DMS53 (cell line): ENCODE results near the gene TRPM4.
"Not testable (repeated sequence)": the region's sequence is repeated elsewhere in the genome, so short reads cannot be mapped to it uniquely, and the experiment has no call there.

Experiments used
- DNase-seq: peaks from one replicate; lab custom pipeline; 2025; lab: John Stamatoyannopoulos, UW

TRPM4 gene

DNA sequence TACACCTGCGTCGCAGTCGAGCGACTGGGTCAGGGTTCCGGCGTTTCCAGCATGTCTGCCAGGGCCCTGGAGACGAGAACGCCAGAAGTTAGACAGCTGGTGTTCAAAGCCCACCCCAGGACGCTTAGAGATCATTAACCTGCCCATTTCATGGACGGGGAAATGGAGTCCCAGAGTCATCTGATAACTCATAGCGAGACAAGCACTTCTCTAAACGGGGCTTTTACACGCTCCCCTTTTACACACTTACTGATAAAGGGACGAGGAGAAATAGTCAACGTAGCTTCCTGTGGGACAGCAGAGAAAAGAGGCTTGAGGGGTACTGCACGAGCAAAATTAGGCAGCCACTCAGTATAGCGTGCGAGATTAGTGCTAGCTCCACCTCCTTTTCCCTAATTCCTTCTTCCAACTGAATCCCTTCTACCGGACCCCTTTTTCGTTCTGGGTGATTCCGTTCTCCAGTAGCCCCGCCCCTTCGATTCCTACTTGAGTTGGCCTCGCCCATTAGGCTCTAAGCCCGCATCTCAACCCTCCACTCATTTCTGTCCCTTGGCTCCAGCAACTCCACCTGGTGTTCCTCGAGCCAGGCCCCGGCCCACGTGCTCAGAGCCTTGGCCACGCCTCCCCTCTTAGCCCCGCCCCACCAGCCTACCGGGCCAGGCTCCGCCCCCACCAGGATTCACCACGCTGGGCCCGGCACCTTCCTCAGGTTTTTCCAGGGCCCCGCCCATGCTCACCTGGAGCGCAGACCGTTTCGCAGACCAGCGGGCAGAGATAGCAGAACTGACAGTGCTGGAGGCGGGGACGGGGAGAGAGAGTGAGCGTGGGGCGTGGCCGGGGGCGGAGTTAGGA, 6.1 kb upstream of the TRPM4 start:
- peak; percentile 99 for DNase-seq

DNA sequence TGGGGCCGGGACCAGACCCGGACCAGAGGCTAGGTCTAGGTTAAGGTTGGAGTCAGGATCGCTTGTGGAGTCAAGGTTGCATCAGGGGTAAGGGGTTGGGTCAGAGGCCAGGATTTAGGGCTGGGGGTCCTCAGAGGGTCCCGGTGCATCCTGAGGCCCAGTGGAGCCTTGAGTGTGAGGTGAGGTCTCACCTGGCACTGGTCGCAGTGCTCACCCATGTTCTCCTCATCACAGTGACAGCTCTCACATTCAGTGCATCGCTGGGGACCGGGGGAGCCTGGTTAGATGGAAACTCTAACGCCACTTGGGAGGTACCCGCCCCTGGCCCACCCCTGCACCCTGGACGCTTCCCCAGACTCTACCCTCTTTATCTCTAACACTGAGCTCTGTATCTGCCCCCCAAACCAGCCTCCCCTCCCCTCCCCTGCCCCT, 5.5 kb upstream of the TRPM4 start:
- no peak for DNase-seq

DNA sequence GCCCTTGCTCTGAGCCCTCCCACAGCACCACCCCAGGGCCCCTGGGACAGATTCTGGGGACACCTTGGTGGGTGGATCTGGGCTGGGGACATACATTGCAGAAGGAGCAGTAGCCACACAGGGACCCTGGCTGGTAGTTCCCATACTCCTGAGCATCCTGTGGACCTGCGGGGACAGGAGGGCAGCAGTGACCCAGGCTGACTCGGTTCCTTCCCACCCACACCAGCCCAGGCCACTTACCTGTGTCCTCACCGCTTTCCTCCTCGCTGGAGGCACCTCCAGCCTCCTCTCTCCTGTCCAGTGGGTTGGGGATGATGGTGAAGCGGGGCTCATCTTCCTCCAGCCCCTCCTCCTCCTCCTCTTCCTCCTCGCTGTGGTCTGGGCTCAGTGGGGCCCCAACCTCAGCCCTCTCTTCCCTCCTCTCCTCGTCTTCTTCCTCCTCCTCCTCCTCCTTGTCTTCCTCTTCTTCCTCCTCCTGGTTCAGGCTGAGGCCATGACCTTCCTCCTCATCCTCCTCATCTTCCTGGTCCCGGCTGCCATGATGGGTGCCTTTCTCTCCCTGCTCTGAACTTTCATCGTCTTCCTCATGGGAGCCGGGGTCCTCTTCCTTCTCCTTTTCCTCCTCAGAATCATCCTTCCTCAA, 4.3 kb upstream of the TRPM4 start:
- no peak for DNase-seq

DNA sequence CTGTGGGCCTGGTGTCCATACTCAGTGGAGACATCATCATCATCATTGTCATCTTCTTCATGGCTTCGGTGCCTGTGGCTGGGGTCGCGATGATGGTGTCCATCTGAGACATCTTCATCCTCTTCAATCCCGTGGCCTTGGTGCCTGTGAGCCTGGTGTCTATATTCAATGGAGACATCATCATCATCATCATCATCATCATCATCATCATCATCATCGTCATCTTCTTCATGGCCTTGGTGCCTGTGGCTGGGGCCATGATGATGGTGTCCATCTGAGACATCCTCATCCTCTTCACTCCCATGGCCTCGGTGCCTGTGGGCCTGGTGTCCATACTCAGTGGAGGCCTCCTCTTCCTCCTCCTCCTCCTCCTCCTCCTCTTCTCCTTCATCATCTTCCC, 3.3 kb upstream of the TRPM4 start:
- DNase-seq = no peak

DNA sequence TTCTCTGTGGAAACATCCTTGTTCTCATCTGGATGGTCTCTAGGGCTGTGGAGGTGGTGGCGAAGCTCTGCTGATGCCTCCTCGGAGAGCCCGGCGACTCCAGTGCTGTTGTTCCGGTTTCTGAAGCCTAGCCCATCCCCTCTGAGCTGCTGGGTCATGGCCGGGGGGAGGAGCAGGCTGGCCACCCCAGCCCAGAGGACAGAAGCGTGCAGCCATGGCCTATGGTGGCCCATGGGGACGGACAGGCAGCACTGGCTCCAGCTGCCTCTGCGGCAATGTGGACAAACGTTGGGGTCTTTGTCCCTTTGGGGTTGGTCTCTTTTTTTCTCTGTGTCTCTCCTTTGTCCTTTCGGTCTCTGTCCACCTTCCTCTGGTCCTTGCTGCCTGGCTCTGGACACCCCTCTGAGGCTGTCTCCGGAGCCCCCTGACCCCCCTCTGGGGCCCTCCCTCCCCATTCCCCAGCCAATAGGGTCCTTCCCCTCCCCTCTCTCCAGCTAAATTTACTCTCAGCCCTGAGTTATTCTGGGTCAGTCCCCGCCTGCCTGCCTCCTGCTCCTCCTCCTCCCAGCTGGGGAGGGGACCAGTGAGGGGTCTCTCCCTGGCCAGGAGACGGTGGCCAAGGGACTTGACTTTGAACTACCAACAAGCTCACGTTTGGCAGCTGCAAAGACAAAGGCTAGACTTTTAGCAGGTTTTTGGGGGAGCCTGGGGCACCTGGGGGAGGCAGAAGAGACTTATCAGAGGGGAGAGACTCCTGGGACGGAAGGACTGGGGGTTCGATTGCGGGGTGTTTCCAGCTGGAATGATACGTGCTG, 2.4 kb upstream of the TRPM4 start, which contains the start of gene HRC:
TSS of gene HRC (minus strand) at position 392 of the 815 bp plus-strand sequence. CDS start at position 233, 159 bp downstream.
- DNase-seq = no peak

DNA sequence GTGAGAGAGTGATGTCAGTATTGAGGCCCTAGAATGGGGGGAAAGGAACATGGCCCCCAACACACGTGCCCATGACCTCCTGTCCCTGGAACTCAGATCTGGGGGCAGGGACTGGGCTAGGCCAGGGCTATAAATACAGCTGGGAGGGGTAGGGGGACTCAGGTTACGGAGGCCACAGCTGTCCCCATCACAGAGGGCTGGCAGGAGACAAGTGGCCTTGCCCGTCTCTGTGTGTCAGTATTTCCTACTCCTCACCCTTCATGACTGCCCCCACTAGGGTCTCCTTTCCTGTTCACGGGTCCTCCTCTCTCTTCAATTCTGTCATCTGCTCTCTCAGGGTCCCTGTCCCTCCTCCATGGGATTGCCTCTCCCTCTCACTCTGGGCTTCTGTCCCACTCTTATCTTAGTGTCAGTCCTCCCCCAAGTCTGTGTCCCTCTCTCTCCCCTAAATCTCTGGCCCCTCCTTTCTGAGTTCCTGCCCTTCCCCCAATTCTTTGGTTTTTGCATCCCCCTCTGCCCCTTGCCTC, 1.7 kb upstream of the TRPM4 start:
- no peak for DNase-seq

DNA sequence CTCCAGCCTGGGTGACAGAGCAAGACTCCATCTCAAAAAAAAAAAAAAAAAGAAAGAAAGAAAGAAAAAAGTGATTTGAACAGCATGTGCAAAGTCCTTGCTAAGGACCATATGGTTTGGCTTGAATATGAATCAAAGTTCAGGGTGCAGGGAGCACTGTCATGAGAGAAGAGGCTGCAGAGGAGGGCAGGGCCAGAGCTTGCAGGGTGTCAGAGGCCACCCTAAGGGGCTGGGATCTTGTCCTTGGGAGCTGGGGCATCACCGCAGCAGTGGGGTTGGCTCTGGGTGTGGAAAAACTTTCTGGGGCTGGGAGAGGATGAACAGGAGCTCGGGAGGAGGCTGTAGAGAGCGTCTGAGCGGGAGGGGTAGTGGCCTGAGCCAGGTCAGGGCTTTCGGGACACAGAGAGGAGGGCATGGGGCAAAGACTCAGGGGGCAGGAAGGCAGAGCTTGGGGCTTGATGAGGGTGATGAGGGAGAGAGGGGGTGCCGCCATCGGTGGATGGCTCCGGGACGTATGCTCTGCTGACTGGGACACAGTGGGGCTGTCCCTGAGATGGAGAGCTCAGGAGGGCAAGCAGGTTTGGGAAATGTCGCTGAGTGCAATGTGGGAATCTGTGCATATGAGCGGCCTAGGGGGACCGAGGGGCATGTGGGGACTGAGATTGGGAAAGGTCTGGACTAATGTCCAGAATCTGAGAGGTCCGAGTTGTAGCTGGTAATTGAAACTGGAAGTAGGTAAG, 3.0 kb downstream of the TRPM4 start:
- no peak for DNase-seq

DNA sequence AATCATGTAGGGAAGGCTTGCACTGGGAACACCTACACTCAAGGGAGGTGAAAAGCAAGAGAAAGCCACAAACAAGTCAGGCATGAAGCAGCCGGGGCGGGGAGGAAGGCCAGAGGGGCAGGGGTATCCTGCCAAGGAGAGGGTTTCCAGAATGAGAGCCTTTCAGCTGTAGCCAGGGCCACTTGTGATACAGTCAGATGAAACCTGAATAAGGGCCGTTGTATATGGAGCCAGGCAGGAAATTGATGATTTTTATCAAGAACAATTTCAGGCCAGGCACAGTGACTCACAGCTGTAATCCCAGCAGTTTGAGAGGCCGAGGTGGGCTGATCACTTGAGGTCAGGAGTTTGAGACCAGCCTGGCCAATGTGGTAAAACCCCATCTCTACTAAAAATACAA, 4.4 kb downstream of the TRPM4 start:
- DNase-seq = no peak

DNA sequence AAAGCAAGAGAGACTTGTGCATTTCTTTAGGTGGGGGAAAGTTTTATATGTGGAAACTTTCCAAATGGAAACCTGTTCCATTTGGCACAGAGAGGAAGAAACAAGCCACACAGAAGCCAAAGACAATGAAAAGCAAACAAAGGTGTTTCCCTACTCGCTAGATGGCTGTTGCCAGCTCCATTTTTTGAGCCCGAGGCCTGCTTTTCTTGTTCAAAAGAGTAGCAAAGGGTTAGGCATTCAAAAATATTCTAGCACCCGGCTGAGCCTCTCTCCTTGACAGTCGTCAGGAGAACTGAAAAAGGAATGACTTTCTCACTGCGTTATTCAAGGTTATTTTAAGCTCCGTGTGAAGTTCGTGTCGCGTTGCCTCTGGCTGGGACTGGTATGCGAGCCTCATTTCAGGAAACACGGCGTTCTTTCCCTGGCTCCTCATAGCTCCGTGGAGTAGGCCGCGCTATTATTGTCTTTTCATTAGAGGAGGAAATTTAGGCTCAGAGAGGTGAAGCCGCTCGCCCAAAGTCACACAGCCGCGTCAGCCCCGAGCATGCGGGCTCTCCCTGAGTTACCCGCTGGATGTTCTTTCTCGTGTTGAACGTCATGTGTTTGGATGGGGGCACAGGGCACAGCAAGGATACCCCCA, 7.6 kb downstream of the TRPM4 start:
- no peak for DNase-seq

DNA sequence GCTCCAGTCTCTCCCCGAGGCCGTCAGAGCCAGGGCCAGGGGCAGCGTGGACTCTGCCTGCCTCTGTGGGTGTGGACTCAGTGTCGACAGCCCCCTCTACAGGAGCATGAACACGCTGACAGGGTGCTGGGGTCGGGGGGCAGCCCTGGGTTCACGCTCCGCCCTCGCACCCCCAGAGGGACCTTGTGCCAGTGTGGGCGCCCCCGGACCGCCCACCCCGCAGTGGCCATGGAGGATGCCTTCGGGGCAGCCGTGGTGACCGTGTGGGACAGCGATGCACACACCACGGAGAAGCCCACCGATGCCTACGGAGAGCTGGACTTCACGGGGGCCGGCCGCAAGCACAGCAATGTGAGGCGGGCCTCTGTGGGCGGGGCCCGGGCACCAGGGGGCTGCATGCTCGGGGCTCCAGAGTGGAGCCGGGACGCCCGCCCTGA, 8.3 kb downstream of the TRPM4 start:
- DNase-seq = no peak

DNA sequence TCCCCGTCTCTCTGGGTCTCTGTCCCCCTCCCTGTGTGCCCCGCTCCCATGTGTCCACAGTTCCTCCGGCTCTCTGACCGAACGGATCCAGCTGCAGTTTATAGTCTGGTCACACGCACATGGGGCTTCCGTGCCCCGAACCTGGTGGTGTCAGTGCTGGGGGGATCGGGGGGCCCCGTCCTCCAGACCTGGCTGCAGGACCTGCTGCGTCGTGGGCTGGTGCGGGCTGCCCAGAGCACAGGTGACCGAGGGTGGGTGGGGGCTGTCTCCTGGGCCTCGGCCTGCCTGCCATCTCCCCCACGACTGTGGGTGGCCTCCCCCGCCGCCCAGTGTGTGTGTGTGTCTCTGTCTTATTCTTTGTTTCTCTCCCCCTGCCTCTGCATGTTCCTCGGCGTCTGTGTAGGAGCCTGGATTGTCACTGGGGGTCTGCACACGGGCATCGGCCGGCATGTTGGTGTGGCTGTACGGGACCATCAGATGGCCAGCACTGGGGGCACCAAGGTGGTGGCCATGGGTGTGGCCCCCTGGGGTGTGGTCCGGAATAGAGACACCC, 10.3 kb downstream of the TRPM4 start:
- DNase-seq = no peak

DNA sequence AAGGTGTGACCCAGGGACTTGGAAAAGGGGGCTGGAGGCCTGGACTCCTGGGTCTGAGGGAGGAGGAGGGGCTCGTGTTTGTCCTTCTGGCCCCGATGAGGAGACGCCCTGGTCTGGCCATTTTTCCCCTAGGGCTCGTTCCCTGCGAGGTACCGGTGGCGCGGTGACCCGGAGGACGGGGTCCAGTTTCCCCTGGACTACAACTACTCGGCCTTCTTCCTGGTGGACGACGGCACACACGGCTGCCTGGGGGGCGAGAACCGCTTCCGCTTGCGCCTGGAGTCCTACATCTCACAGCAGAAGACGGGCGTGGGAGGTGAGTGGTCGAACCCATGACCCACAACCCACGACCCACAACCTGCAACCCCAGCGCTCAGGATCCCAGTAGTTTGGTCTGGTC, 10.8 kb downstream of the TRPM4 start:
- DNase-seq = no peak

DNA sequence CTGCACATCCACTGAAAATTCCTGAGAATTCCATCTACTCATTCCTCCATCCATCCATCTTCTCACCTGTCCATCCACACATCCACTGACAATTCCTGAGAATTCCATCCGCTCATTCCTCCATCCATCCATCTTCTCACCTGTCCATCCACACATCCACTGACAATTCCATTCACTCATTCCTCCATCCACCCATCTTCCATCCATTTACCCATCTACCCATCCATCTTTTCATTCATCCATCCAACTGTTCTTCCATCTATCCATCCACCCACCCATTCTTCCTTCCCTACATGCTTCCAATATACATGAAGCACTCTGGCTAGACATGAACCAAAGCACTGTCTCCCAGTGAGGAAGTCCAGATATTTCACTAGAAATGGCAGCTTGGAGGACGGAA, 15.6 kb downstream of the TRPM4 start:
- DNase-seq = no peak

DNA sequence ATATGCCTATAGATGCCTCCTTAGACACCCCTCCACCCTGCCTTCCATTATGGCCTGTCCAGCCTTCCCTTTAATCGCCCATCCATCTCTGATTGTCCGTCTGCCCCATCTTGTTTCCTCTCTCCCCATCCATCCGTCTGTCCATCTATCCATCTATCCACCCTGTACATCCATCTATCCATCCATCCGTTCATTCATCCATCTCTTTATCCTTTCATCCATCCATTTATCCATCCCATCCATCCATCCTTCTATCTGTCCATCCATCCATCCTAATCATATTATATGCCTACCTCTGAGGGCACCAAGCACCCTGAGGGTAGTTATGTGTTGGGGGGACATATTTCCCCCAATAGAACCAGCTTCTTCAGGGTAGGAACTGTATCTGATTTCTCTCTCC, 23.1 kb downstream of the TRPM4 start:
- DNase-seq = no peak

DNA sequence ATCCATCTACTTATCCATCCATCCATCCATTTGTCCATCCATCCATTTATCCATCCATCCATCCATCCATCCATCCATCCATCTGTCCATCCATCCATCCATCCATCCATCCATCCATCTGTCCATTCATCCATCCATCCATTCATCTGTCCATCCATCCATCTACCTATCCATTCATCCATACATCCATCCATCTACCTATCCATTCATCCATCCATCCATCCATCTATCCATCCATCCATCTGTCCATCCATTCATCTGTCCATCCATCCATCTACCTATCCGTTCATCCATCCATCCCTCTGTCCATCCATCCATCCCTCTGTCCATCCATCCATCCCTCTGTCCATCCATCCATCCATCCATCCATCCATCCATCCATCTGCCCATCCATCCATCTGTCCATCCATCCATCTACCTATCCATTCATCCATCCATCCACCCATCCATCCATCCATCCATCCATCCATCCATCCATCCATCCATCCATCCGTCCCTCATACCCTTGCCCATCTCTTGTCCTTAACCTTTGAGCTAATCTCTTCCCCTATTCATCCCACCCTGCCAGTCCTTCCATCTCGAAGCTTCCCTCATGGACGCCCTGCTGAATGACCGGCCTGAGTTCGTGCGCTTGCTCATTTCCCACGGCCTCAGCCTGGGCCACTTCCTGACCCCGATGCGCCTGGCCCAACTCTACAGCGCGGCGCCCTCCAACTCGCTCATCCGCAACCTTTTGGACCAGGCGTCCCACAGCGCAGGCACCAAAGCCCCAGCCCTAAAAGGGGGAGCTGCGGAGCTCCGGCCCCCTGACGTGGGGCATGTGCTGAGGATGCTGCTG, 24.6 kb downstream of the TRPM4 start:
- not testable (repeated sequence) for DNase-seq

DNA sequence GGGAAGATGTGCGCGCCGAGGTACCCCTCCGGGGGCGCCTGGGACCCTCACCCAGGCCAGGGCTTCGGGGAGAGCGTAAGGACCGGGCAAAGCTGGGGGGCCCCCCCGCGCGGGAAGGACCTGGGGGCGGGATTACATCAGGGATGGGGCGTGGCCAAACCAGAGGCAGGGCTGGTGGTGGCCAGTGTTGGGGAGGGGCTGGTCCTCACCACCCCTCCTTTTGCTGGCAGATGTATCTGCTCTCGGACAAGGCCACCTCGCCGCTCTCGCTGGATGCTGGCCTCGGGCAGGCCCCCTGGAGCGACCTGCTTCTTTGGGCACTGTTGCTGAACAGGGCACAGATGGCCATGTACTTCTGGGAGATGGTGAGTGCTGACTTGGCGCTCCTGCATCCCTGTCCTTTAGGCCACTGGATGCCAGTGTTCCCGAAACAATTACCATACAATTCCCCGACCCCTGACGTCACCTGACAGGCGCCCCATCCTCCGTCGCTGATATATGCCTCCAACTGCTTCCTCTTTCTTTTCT, 25.3 kb downstream of the TRPM4 start:
- no peak for DNase-seq

DNA sequence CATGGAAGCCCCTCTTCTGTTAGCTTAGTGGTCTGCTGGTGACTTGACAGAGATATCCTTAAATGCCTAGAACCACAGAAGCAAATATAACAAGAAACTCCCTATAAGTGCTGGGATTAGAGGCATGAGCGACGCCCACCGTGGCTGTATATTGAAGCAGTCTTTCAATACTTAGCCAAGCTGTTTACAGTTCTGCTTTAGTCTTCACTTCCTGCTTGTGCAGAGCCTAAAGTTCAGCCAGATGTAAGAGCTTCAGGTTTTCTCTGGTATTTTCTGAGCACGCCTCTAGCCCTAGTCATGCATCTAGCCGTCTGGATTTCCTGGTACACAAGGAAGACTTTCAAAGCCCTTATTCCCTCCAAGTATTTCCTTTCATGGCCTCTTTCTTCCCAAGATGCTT, 28.5 kb downstream of the TRPM4 start:
- DNase-seq = no peak

DNA sequence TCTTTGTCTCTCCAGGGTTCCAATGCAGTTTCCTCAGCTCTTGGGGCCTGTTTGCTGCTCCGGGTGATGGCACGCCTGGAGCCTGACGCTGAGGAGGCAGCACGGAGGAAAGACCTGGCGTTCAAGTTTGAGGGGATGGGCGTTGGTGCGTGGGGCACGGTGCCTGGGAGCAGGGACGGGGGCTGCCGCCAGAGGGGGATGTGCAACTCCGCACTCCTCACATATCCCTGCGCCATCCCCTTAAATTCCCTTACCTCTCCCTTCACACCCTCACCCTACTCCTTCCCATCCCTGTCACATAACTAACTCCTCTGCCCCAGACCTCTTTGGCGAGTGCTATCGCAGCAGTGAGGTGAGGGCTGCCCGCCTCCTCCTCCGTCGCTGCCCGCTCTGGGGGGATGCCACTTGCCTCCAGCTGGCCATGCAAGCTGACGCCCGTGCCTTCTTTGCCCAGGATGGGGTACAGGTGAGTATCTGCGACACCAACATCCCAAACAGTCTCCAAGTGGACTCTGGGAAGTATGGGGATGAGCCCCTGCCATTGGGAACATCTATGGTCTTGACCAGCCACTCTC, 31.1 kb downstream of the TRPM4 start:
- no peak for DNase-seq

DNA sequence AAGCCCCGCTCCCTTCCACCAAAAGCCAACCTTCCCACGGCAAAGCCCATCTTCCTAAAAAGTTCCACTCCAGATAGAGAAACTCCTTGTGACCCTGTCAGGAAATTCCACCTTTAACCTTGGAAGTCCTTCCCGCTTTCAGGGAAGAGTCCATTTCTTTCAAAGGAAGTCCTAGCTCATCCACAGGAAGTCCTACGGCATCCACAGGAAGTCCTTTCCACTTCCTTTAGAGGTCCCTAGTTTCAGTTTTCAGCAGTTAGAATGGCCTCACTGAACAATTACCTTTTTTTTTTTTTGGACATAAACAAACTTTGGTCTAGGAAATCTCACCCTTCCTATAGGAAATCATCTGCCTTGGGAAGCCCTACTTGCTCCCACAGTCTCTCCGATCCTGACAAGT, 31.7 kb downstream of the TRPM4 start:
- DNase-seq = no peak
